GM23338 (cell line): ENCODE measurements around the gene DGAT2. TPM values are rescaled to one million over a fixed set of nuclear protein-coding genes. Genes with fewer than 3 reads are reported as not detected.

Experiments used
- ATAC-seq: fragments of 200-7000 bp; cut with Tn5 transposase; 3 replicates; pipeline ENCODE4 v1.9.1; 2020
- DNase-seq: peaks from one replicate; pipeline ENCODE4 v3.0.0-alpha.2; 2015; ENCODE audit warnings: low spot score
- H2AFZ ChIP-seq: fragments of 200-600 bp; sonication (generic); 2 replicates; pipeline ENCODE4 v1.8.0; 2016; ENCODE audit warnings: antibody characterized with exemption, mild to moderate bottlenecking, moderate library complexity
- H3F3A ChIP-seq: fragments of 200-600 bp; sonication (generic); replicated peaks from 2 replicates; pipeline ENCODE4 v1.8.0; 2017; ENCODE audit warnings: antibody characterized with exemption, mixed run types, low read depth
- H3K27ac ChIP-seq: fragments of 200-600 bp; sonication (generic); 2 replicates; pipeline ENCODE4 v1.6.1; 2016; ENCODE audit warnings: low read depth
- H3K27me3 ChIP-seq: fragments of 200-600 bp; sonication (generic); 2 replicates; pipeline ENCODE4 v1.8.0; 2016; ENCODE audit warnings: mild to moderate bottlenecking, mixed run types, moderate library complexity; ENCODE audit not compliant: insufficient read depth
- H3K36me3 ChIP-seq: fragments of 200-600 bp; sonication (generic); 2 replicates; pipeline ENCODE4 v1.8.0; 2016; ENCODE audit warnings: mild to moderate bottlenecking; ENCODE audit not compliant: insufficient read depth
- H3K4me1 ChIP-seq: fragments of 200-600 bp; sonication (generic); 2 replicates; pipeline ENCODE4 v1.8.0; 2016; ENCODE audit warnings: mild to moderate bottlenecking, moderate library complexity; ENCODE audit not compliant: insufficient read depth
- H3K4me2 ChIP-seq: fragments of 200-600 bp; sonication (generic); 2 replicates; pipeline ENCODE4 v1.7.1; 2017; ENCODE audit warnings: mixed run types
- H3K4me3 ChIP-seq: fragments of 200-600 bp; sonication (generic); 2 replicates; pipeline ENCODE4 v1.6.1; 2016; ENCODE audit warnings: mixed run types
- H3K79me2 ChIP-seq: fragments of 200-600 bp; sonication (generic); replicated peaks from 2 replicates; pipeline ENCODE4 v1.8.0; 2017; ENCODE audit warnings: mild to moderate bottlenecking; ENCODE audit not compliant: insufficient read depth
- H3K9me2 ChIP-seq: fragments of 200-600 bp; sonication (generic); 2 replicates; pipeline ENCODE4 v1.8.0; 2017; ENCODE audit not compliant: insufficient read depth
- H4K20me1 ChIP-seq: fragments of 200-600 bp; sonication (generic); replicated peaks from 2 replicates; pipeline ENCODE4 v1.8.0; 2017; ENCODE audit warnings: mild to moderate bottlenecking; ENCODE audit not compliant: insufficient read depth
- H3K27ac Mint-ChIP-seq: 2 replicates; pipeline ENCODE4 v1.8.0; 2020; ENCODE audit warnings: inconsistent platforms, mild to moderate bottlenecking, moderate library complexity, mixed read lengths
- H3K27me3 Mint-ChIP-seq: 3 replicates; pipeline ENCODE4 v1.8.0; 2022; ENCODE audit warnings: low read depth, mild to moderate bottlenecking, moderate library complexity, mixed read lengths, inconsistent platforms; ENCODE audit not compliant: insufficient read depth, poor library complexity
- H3K36me3 Mint-ChIP-seq: 3 replicates; pipeline ENCODE4 v1.8.0; 2021; ENCODE audit warnings: low read depth, mild to moderate bottlenecking, inconsistent platforms, moderate library complexity, mixed read lengths
- H3K4me1 Mint-ChIP-seq: 3 replicates; pipeline ENCODE4 v1.8.0; 2020; ENCODE audit warnings: mild to moderate bottlenecking, inconsistent platforms, mixed read lengths
- H3K4me3 Mint-ChIP-seq: 3 replicates; pipeline ENCODE4 v1.8.0; 2021; ENCODE audit warnings: moderate library complexity, mild to moderate bottlenecking, inconsistent platforms, mixed read lengths
- H3K9me3 Mint-ChIP-seq: 3 replicates; pipeline ENCODE4 v1.8.0; 2020; ENCODE audit warnings: moderate library complexity, mild to moderate bottlenecking, inconsistent platforms, mixed read lengths
- CREB1 ChIP-seq: fragments of 250-450 bp; sonication (Bioruptor Pico); IDR thresholded peaks from 2 replicates; pipeline ENCODE4 v1.5.0; 2020; ENCODE audit warnings: low read depth, mild to moderate bottlenecking, moderate library complexity
- CTCF ChIP-seq, 2 experiments: fragments of 200-600 bp in 1 of 2; sonication (generic) in 1 of 2; conservative IDR thresholded peaks; 2 replicates each; pipeline versions ENCODE4 v1.5.1 to v1.6.1; 2016 to 2017; ENCODE audit warnings: antibody characterized with exemption in 2 of 2, low read depth in 2 of 2, mild to moderate bottlenecking in 2 of 2, moderate library complexity in 1 of 2
- ETS1 ChIP-seq: IDR thresholded peaks from 2 replicates; pipeline ENCODE4 v1.6.1; 2016; ENCODE audit warnings: antibody characterized with exemption
- JUNB ChIP-seq: IDR thresholded peaks from one replicate; pipeline ENCODE4 v1.6.1; 2016; ENCODE audit warnings: antibody characterized with exemption; ENCODE audit not compliant: unreplicated experiment
- NANOG ChIP-seq: IDR thresholded peaks from 2 replicates; pipeline ENCODE4 v1.6.1; 2016; ENCODE audit warnings: antibody characterized with exemption, borderline replicate concordance
- POLR2AphosphoS5 ChIP-seq: IDR thresholded peaks from 2 replicates; pipeline ENCODE4 v1.6.1; 2016; ENCODE audit warnings: antibody characterized with exemption, low read depth
- REST ChIP-seq: IDR thresholded peaks from one replicate; pipeline ENCODE4 v1.6.1; 2018; ENCODE audit warnings: antibody characterized with exemption; ENCODE audit not compliant: unreplicated experiment
- ZNF114 ChIP-seq: fragments of 250-450 bp; sonication (Bioruptor Pico); IDR thresholded peaks from 2 replicates; pipeline ENCODE4 v1.5.0; 2020; ENCODE audit warnings: mild to moderate bottlenecking, moderate library complexity
- ZNF331 ChIP-seq: fragments of 250-450 bp; sonication (Bioruptor Pico); IDR thresholded peaks from 2 replicates; pipeline ENCODE4 v1.5.0; 2020; ENCODE audit warnings: low read depth, mild to moderate bottlenecking, moderate library complexity
- polyA plus RNA-seq: library from polyadenylated mRNA; unstranded; fragments of >200 nt; fragmentation: Nextera tagmentation; extraction: Ambion mirVana; gene quantifications from 2 replicates; pipeline ENCODE4 v1.2.1, GENCODE V29; 2016
- total RNA-seq: library from RNA; depleted of rRNA; stranded (reverse); fragments of >200 nt; shearing (Covaris generic); gene quantifications from 2 replicates; pipeline ENCODE4 v1.2.3, GENCODE V29; 2014

Gene DGAT2
- total and polyA plus RNA-seq, 2 experiments from 2014 or later = 1.9 to 2.6 TPM

- TF ChIP-seq CREB1 (CRISPR knock-in tag) = no peak
- no peak for TF ChIP-seq JUNB
- no peak for TF ChIP-seq NANOG
- no peak for TF ChIP-seq ETS1
- no peak for TF ChIP-seq CTCF (conservative IDR thresholded peaks at IDR 0.05; ENCODE audit: low read depth in 2 of 2)
- TF ChIP-seq ZNF114 (CRISPR knock-in tag) = no peak
Measured at GRCh38 chr11:75782540-75783263, 14.1 kb downstream of the DGAT2 start (continued).

GRCh38 chr11:75783416-75784084 is 15.0 kb downstream of the DGAT2 start:
- Mint-ChIP-seq H3K4me1 (no peaks in the 10 kb centered on the region), H3K36me3 (no peaks in the 10 kb centered on the region), H3K27ac (no peak overlapping the region), H3K4me3 (no peak overlapping the region), H3K27me3 (peaks cover 3% of the 10 kb centered on the region), H3K9me3 (no peaks in the 10 kb centered on the region)
- H3K9me2 ChIP-seq = no peaks in the 10 kb centered on the region
- no peaks in the 10 kb centered on the region for H3F3A ChIP-seq
- H3K36me3 ChIP-seq = no peaks in the 10 kb centered on the region
- no peaks in the 10 kb centered on the region for H4K20me1 ChIP-seq
- no peaks in the 10 kb centered on the region for H3K4me1 ChIP-seq
- no peak overlapping the region for H3K27ac ChIP-seq
- no peak overlapping the region for H3K4me3 ChIP-seq
- H3K27me3 ChIP-seq = no peaks in the 10 kb centered on the region
- ATAC-seq (no peak), DNase-seq (no peak)
- no peak overlapping the region for H2AFZ ChIP-seq
- no peak overlapping the region for H3K4me2 ChIP-seq
- H3K79me2 ChIP-seq = no peaks in the 10 kb centered on the region
- no peak for TF ChIP-seq CTCF (conservative IDR thresholded peaks at IDR 0.05; ENCODE audit: low read depth in 2 of 2)
- no peak for TF ChIP-seq NANOG
- no peak for TF ChIP-seq ETS1
- no peak for TF ChIP-seq REST
- TF ChIP-seq ZNF331 (CRISPR knock-in tag) = no peak
- TF ChIP-seq POLR2AphosphoS5 = no peak
